WI38 (cell line): ENCODE data around the gene MYD88.

Experiments
- H3K4me3 ChIP-seq: 2 replicates; pipeline ENCODE4 v1.5.1; 2011; ENCODE audit warnings: low read depth, mild to moderate bottlenecking, control low read depth, low read length
- CTCF ChIP-seq: IDR thresholded peaks from 2 replicates; pipeline ENCODE4 v1.5.1; 2012; ENCODE audit warnings: low read depth, mild to moderate bottlenecking, control low read depth, low read length

MYD88 gene

GRCh38 chr3:38164952-38165721 lies 26.7 kb downstream of the MYD88 start, which contains the start of gene OXSR1:
Gene OXSR1 (plus strand): TSS chr3:38165537. CDS start chr3:38165877, 340 bp downstream.
- peak within 1 kb of the TSS; percentile 73 for H3K4me3 ChIP-seq
- no peak for TF ChIP-seq CTCF

GRCh38 chr3:38165722-38166387 lies 27.4 kb downstream of the MYD88 start:
- H3K4me3 ChIP-seq, result peak overlapping the region; percentile 73
- no peak for TF ChIP-seq CTCF

GRCh38 chr3:38167591-38167990 lies 29.1 kb downstream of the MYD88 start:
- no peak for TF ChIP-seq CTCF
- peak overlapping the region; percentile 73 for H3K4me3 ChIP-seq

- H3K4me3 ChIP-seq, result peak overlapping the region; percentile 43
- no peak for TF ChIP-seq CTCF
Measured at GRCh38 chr3:38168151-38169026, 29.9 kb downstream of the MYD88 start.

DNA sequence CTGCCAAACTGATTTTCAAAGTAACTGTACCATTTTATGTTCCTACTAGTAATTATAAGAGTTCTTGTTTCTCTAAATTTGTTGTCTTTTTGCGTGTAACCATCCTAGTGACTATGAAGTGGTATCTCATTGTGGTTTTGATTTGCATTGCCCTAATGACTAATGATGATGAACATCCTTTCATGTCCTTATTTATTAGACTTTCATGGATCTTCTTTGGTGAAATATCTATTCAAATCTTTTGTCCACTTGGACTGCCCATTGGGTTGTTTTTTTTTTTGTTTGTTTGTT lies 30.5 kb downstream of the MYD88 start:
- no peak for TF ChIP-seq CTCF
- H3K4me3 ChIP-seq, result peak overlapping the region; percentile 43

GRCh38 chr3:38170722-38171121 lies 32.3 kb downstream of the MYD88 start:
- TF ChIP-seq CTCF, result no peak
- H3K4me3 ChIP-seq, result no peak overlapping the region
